Rectal smooth muscle tissue (tissue), 1 donor: Measurements from ENCODE around the gene IQCE.

ENCODE experiments used
- H3K27ac ChIP-seq: one replicate; pipeline ENCODE4 v1.7.0; 2013; ENCODE audit warnings: low read depth, low read length, inconsistent platforms
- H3K27me3 ChIP-seq: one replicate; pipeline ENCODE4 v1.7.0; 2013; ENCODE audit warnings: low read length; ENCODE audit not compliant: control insufficient read depth, insufficient read depth
- H3K36me3 ChIP-seq: one replicate; pipeline ENCODE4 v1.7.0; 2013; ENCODE audit warnings: low read length; ENCODE audit not compliant: control insufficient read depth, insufficient read depth
- H3K4me1 ChIP-seq: one replicate; pipeline ENCODE4 v1.7.0; 2013; ENCODE audit warnings: low read length; ENCODE audit not compliant: control insufficient read depth, insufficient read depth
- H3K4me3 ChIP-seq: one replicate; pipeline ENCODE4 v1.7.0; 2013; ENCODE audit warnings: low read length
- H3K9ac ChIP-seq: one replicate; pipeline ENCODE4 v1.7.0; 2013; ENCODE audit warnings: low read length

IQCE gene

GRCh38 chr7:2541291-2542010, 17.3 kb upstream of the IQCE start:
- Histone ChIP-seq H3K4me3 (no peak overlapping the region), H3K36me3 (peaks cover 33% of the 10 kb centered on the region), H3K9ac (no peak overlapping the region), H3K27ac (no peak overlapping the region), H3K27me3 (no peaks in the 10 kb centered on the region), H3K4me1 (no peaks in the 10 kb centered on the region)

- H3K4me1 ChIP-seq, result no peaks in the 10 kb centered on the region
- no peak overlapping the region for H3K9ac ChIP-seq
- no peak overlapping the region for H3K27ac ChIP-seq
- H3K4me3 ChIP-seq, result no peak overlapping the region
- H3K27me3 ChIP-seq, result no peaks in the 10 kb centered on the region
- peaks cover 35% of the 10 kb centered on the region for H3K36me3 ChIP-seq
Measured at GRCh38 chr7:2542011-2542915, 16.5 kb upstream of the IQCE start.

DNA sequence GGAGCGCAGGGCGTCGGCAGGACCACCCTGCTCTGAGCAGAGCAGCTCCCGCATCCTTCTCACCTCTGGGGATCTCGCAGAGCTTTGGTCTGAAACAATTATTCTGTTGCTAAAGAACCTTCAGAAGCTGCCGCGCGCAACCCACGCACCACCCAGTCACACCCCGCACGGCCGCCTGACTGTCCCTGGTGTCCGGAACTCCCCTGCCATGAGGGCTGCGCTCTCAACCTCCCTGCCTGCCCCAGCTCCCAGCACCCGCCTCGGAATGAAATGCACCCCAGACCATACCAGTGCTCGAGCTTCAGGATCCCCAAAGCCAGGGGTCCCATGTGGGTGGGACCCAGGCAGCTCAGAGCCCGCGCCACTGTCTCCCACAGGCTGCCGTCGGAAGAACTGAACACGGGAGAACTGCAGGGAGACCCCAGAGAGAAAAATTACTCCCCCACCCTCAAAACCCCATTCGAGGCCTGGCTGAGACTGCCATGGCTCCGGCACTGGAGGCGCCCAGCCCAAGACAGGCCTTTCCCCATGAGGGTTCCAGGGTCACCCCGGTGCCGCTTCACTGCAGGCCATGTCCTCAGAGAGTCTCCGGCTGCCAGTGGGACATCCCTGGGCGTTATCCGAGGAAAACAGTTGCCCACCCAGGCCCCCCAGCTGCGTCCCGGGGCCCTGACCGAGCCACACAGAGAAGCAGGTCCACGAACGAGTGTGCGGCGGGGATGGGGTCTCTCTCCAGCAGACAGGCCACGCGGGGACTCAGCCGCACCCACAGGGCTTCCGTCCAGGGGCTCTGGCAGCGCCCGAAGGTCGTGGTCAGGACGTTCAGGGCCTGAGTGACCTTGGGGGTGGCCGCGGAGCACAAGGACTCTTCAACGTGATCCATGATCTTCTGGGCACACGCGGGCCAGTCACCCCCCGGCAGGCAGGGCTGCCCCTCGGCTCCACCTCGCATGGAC, 15.6 kb upstream of the IQCE start:
- Histone ChIP-seq H3K9ac (no peak overlapping the region), H3K27ac (no peak overlapping the region), H3K4me3 (no peak overlapping the region), H3K27me3 (no peaks in the 10 kb centered on the region), H3K4me1 (no peaks in the 10 kb centered on the region), H3K36me3 (peaks cover 34% of the 10 kb centered on the region)

DNA sequence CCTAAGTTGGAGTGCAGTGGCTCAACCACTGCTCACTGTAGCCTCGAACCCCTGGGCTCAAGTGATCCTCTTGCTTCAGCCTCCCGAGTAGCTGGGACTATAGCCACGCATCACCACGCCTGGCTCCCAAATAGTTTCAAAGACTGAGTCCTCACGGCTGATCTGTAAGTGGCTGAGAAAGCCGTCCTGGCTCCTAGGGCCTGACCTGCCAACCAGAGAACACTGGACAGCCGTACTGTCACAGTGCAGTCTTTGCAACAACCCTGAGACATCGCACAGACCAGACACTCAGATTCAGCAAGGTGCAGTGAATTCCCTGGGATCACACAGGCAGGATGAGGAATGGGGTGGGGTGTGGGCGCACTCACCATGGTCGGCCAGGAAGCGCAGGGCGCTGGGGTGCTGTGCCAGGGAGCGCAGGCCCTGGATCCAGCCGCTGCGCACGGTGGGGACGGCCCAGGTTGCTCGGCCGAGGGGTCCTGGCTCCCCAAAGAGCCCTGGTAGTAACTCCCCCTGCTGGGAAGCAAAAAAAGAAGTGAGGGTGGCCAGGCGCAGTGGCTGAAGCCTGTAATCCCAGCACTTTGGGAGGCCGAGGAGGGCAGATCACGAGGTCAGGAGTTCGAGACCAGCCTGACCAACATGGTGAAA, 14.1 kb upstream of the IQCE start:
- H3K27me3 ChIP-seq, result no peaks in the 10 kb centered on the region
- H3K36me3 ChIP-seq, result peaks cover 26% of the 10 kb centered on the region
- no peaks in the 10 kb centered on the region for H3K4me1 ChIP-seq
- H3K4me3 ChIP-seq, result no peak overlapping the region
- no peak overlapping the region for H3K9ac ChIP-seq
- no peak overlapping the region for H3K27ac ChIP-seq

DNA sequence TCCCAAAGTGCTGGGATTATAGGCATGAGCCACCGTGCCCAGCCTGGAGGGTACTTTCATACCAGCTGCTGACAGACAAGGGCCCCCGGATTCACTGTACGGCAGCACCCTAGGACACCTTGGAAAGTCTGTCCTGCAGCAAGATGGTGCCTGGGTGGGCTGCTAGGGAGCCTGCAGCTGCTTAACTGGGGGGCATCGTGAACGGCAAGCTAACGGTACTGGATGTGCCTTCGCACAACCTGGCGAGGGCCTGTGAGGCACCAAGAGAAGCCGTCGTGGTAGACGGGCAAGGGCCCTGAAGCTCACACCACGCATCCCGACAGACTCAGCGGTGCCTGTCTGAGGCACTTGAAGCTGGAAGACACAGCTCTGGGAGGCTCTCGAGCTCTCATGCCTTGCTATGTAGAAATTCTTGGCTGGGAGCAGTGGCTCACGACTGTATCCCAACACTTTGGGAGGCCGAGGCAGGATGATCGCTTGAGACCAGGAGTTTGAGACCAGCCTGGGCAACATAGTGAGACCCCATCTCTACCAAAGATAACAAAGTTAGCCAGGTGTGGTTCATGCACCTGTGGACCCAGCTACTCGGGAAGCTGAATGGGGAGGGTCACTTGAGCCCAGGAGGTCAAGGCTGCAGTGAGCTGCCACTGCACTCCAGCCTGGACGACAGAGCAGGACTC, 12.9 kb upstream of the IQCE start:
- Histone ChIP-seq H3K4me3 (no peak overlapping the region), H3K9ac (no peak overlapping the region), H3K27ac (no peak overlapping the region), H3K36me3 (peaks cover 19% of the 10 kb centered on the region), H3K27me3 (no peaks in the 10 kb centered on the region), H3K4me1 (no peaks in the 10 kb centered on the region)

GRCh38 chr7:2546776-2547586, 11.8 kb upstream of the IQCE start:
- Histone ChIP-seq H3K9ac (no peak overlapping the region), H3K27me3 (no peaks in the 10 kb centered on the region), H3K4me1 (no peaks in the 10 kb centered on the region), H3K27ac (no peak overlapping the region), H3K36me3 (peaks cover 19% of the 10 kb centered on the region), H3K4me3 (no peak overlapping the region)

DNA sequence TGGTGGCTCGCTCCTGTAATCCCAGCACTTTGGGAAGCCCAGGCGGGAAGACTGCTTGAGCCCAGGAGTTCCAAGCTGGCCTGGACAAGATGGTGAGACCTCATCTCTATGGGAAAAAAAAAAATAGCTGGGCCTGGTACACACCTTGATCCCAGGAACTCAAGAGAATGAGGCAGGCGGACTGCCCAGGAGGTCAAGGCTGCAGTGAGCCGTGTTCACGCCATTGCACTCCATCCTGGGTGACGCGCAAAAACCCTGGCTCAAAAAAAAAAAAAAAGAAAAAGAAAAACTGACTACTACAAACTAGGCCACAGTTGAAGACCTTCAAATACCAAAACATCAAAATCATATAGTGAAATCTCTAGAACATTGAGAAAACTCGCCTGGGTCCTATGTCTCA, 7.4 kb upstream of the IQCE start:
- Histone ChIP-seq H3K9ac (no peak overlapping the region), H3K36me3 (peaks cover 4% of the 10 kb centered on the region), H3K27me3 (no peaks in the 10 kb centered on the region), H3K4me3 (no peak overlapping the region), H3K27ac (no peak overlapping the region), H3K4me1 (peaks cover 9% of the 10 kb centered on the region)

GRCh38 chr7:2553108-2553507, 5.7 kb upstream of the IQCE start:
- Histone ChIP-seq H3K36me3 (no peaks in the 10 kb centered on the region), H3K27me3 (no peaks in the 10 kb centered on the region), H3K4me1 (peaks cover 9% of the 10 kb centered on the region), H3K4me3 (no peak overlapping the region), H3K27ac (no peak overlapping the region), H3K9ac (no peak overlapping the region)

- no peak overlapping the region for H3K27ac ChIP-seq
- H3K27me3 ChIP-seq, result no peaks in the 10 kb centered on the region
- no peaks in the 10 kb centered on the region for H3K36me3 ChIP-seq
- peak overlapping the region; percentile 90 for H3K4me3 ChIP-seq
- peak overlapping the region; percentile 26 for H3K9ac ChIP-seq
- H3K4me1 ChIP-seq, result peaks cover 9% of the 10 kb centered on the region
Measured at GRCh38 chr7:2553831-2554581, 4.8 kb upstream of the IQCE start.

- Histone ChIP-seq H3K36me3 (no peaks in the 10 kb centered on the region), H3K4me1 (peaks cover 9% of the 10 kb centered on the region), H3K27me3 (no peaks in the 10 kb centered on the region)
Measured at GRCh38 chr7:2554661-2555111, 4.1 kb upstream of the IQCE start.

More at GRCh38 chr7:2554661-2555111, 4.1 kb upstream of the IQCE start:
- peak overlapping the region; percentile 26 for H3K9ac ChIP-seq
- peak overlapping the region; percentile 90 for H3K4me3 ChIP-seq
- H3K27ac ChIP-seq, result no peak overlapping the region
